Spinal cord (tissue), 10 donors: Measurements from ENCODE around the gene CLIC5. TPM values are rescaled to one million over a fixed set of nuclear protein-coding genes. Genes with fewer than 3 reads are reported as not detected.

Experiments used
- DNase-seq, 6 donors: peaks; one replicate each; pipeline versions ENCODE4 v3.0.0 to v3.0.0-alpha.2; 2013 to 2015; ENCODE audit warnings: low spot score in 6 of 6, low read depth in 4 of 6
- H3K27ac ChIP-seq: one replicate; pipeline ENCODE4 v1.5.1; 2013; ENCODE audit warnings: low read depth, low read length, control low read depth
- H3K27me3 ChIP-seq: one replicate; pipeline ENCODE4 v1.6.1; 2013; ENCODE audit warnings: low read length; ENCODE audit not compliant: control insufficient read depth, insufficient read depth
- H3K36me3 ChIP-seq: one replicate; pipeline ENCODE4 v1.6.1; 2013; ENCODE audit warnings: low read length; ENCODE audit not compliant: control insufficient read depth, insufficient read depth
- H3K4me1 ChIP-seq: one replicate; pipeline ENCODE4 v1.6.1; 2013; ENCODE audit warnings: low read length; ENCODE audit not compliant: control insufficient read depth, insufficient read depth
- H3K4me3 ChIP-seq: one replicate; pipeline ENCODE4 v1.5.1; 2013; ENCODE audit warnings: low read depth, low read length, control low read depth
- H3K9me3 ChIP-seq: one replicate; pipeline ENCODE4 v1.6.1; 2013; ENCODE audit warnings: low read length; ENCODE audit not compliant: control insufficient read depth, insufficient read depth
- WGBS: methylation state at CpG from one replicate; pipeline ENCODE4 v1.1.5; 2013; ENCODE audit warnings: missing lambda C conversion rate; ENCODE audit not compliant: insufficient coverage; 5-methylcytosine and 5-hydroxymethylcytosine counted together
- polyA plus RNA-seq, 2 donors: library from polyadenylated mRNA; unstranded; fragments of 120-200 nt; gene quantifications; one replicate each; pipeline ENCODE4 v1.2.1, GENCODE V29; 2013; ENCODE audit not compliant: insufficient read length in 2 of 2
- total RNA-seq, 2 donors: library from RNA; depleted of rRNA in 1 of 2; stranded (reverse); fragments of 120-200 nt in 1 of 2; fragments of >200 nt in 1 of 2; gene quantifications; one replicate each; pipeline versions ENCODE4 v1.2.3 to v1.2.4, GENCODE V29; 2013 to 2014
- donor health status: healthy.

CLIC5 gene
- total and polyA plus RNA-seq, 4 donors, result 2.7 to 10.1 (median 5.8) TPM

DNA sequence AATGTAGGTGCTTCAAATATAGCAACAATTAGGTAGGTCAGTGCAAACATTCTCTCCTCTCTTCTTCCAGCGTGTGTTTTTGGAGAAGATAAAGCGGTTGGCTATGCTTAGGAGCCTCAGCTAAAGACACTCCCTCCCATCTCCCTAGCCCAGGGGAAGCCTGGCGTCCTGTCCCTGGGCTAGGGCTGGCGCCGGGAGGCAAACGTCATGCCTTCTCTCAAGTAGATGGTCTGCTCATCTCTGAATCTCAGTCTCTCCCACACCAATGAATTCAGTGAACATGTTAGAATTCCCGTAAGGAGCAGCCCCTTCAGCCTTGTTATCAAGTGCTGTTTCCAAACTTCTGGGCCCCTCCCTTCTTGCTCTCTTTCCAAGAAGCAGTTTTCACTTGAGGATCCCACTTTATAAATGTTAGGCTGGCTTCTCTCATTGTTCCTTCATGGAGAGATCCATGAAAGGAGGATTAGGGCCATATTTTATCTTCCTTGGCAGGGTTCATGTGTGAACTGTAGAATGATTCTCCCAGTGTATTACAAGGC, 142.8 kb downstream of the CLIC5 start:
- no peak for DNase-seq
- WGBS, result 92% methylated on average over 7 of the region's 7 CpGs
- H3K9me3 ChIP-seq, result no peaks in the 10 kb centered on the region
- H3K36me3 ChIP-seq, result no peaks in the 10 kb centered on the region
- no peaks in the 10 kb centered on the region for H3K27me3 ChIP-seq
- no peaks in the 10 kb centered on the region for H3K4me1 ChIP-seq
- H3K4me3 ChIP-seq, result no peak overlapping the region
- H3K27ac ChIP-seq, result no peak overlapping the region

DNA sequence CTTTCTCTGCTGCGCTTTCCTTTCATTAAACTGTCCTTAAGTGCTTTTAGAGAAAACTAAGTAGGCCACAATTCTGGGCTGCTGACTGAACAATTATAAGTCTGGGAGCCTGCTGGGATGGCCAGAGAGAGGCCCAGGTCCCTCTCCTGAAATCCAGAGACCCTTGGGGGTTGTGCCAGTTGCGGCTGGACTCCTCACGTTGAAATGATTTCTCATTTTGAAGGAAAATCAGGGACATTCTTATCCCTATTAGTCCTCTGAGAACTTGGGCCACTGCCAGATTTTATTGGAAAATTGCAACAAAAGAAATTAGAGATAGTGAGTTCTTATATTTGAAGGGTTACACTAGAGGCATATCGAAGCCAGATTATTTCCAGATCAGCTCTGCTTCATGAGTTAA, 145.1 kb downstream of the CLIC5 start:
- Histone ChIP-seq H3K4me1 (no peaks in the 10 kb centered on the region), H3K36me3 (no peaks in the 10 kb centered on the region), H3K27me3 (no peaks in the 10 kb centered on the region), H3K9me3 (no peaks in the 10 kb centered on the region), H3K4me3 (no peak overlapping the region), H3K27ac (no peak overlapping the region)
- DNase-seq, result peak in 3 of 6 donors; percentile 2 to 64 (median 11)
- WGBS, result no CpG with 5 or more reads among the region's 4 CpGs

DNA sequence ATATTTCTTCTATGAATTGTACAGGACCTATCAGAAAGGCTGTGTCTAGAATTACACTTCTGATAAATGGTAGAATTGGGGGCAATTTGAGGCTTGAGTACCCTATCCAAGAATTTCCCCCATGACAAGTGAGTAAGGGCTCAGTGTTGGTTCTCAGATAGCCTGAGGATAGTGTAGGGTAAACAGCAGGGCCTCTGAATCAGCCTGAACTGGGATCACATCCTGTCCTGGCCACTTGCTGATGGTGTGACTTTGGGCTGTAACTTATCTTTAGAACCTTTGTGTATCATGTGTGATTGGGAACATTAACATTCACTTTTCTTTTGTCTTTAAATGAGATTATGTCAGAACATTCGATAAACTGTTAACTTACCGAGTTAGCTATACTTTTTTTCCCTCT, 151.0 kb downstream of the CLIC5 start:
- Histone ChIP-seq H3K4me3 (no peak overlapping the region), H3K9me3 (no peaks in the 10 kb centered on the region), H3K27me3 (no peaks in the 10 kb centered on the region), H3K4me1 (no peaks in the 10 kb centered on the region), H3K27ac (no peak overlapping the region), H3K36me3 (no peaks in the 10 kb centered on the region)
- WGBS, result no CpG with 5 or more reads among the region's 2 CpGs
- DNase-seq, result no peak

DNA sequence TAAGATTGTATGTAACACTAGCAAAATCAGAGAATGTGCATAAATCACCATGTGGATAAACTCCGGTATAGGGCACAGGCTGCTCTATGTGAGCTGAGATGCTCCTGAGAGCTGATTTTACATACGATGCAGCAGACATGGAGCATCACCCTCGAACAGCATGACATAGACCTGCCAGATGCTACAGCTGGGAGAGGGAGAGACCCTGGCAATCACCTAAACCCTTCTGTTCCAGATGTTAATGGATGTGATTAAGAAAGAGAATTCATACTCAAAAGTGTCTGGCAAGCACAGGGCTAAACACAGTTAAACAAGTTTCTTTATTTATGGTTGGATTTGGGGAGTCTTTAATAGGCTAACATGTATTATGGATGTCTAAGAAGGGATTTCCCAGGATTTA, 157.0 kb downstream of the CLIC5 start:
- Histone ChIP-seq H3K36me3 (no peaks in the 10 kb centered on the region), H3K4me1 (no peaks in the 10 kb centered on the region), H3K27ac (no peak overlapping the region), H3K27me3 (no peaks in the 10 kb centered on the region), H3K9me3 (no peaks in the 10 kb centered on the region), H3K4me3 (no peak overlapping the region)
- DNase-seq, result peak in 1 of 6 donors; percentile 45
- WGBS, result 83% methylated on average over 1 of the region's 3 CpGs

DNA sequence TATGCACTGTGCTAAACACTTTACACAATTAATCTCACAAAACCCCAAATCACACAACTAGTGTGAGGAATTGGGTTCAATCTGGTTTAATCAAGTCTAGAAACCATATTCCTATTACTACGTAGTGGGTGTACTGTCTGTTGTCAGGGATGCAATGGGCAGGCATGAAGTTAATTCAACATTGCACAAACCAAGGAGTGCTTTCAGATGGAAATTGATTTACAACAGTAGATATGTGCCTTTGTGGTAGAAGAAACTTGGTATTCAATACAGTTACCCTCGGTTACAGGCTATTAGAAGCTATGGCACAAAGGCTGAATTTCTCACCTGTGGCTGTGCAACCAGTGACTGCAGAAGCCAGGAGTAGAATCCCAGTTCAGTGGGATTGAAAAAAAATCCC, 157.8 kb downstream of the CLIC5 start:
- H3K27ac ChIP-seq, result no peak overlapping the region
- H3K4me3 ChIP-seq, result no peak overlapping the region
- H3K36me3 ChIP-seq, result no peaks in the 10 kb centered on the region
- H3K9me3 ChIP-seq, result no peaks in the 10 kb centered on the region
- WGBS, result no CpG with 5 or more reads among the region's 2 CpGs
- H3K4me1 ChIP-seq, result no peaks in the 10 kb centered on the region
- no peak for DNase-seq
- H3K27me3 ChIP-seq, result no peaks in the 10 kb centered on the region

DNA sequence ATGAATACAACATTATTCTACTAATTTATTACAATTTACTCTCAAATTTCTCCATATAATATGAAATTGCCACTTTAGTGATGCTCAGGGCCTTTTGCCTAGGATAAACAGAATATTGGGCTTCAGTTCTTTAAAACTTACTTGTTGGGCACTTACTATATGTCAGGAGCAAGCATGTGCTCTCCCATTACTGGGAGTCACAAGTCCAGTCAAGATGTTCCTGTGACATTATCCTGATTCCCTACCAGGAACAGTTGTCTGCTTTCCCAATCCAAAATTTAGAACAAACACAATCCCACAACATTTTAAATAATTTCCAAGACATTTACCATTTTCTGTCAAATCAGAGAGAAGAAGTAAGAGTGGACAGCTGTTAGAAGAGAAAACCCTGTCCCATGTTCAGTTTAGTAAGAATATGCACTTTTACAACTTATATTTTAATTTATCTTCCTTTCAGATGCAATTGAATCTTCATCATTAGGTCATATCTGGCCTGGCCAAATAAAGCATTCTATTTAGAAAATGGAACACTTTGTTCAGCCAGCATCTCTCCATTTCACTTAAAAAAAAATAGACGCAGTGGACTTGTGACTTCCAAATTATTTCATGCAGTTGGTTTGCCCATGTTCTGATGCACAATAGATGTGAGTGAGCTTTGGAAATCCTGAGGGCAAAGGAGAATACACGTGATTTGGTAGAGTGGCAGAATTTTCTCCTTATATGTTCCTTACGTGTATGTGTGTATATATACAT, 159.8 kb downstream of the CLIC5 start:
- H3K4me1 ChIP-seq, result no peaks in the 10 kb centered on the region
- no peak overlapping the region for H3K4me3 ChIP-seq
- WGBS, result no CpG with 5 or more reads among the region's 3 CpGs
- H3K36me3 ChIP-seq, result no peaks in the 10 kb centered on the region
- H3K27me3 ChIP-seq, result no peaks in the 10 kb centered on the region
- no peak for DNase-seq
- H3K27ac ChIP-seq, result no peak overlapping the region
- H3K9me3 ChIP-seq, result no peaks in the 10 kb centered on the region

DNA sequence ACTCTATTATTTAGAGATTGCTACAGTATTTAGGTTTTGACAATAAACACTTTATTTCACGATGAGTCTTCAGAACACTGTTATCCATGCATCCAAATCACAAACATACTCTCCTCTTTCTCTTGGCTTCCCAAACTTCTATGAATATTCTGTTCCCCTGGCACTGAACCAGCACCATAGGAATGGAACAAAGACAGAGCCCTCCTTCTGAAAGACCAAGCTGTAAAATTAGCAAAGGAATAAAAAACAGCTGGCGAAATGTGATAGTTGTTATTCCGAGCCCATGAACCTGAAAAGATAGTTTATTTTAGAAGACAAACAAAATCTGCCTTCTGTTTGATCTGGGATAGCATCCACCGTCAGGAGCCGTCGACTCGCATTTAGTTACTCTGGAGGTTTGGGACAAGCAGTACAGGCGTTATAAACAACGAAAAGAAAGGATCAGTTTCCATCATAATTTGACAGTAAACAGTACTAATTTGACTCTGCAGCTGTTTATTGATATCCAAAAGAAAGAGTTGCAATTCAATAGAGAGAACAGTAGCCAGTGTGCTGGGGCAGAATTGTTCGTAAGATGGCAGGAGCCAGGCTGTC, 161.4 kb downstream of the CLIC5 start:
- Histone ChIP-seq H3K27ac (no peak overlapping the region), H3K9me3 (no peaks in the 10 kb centered on the region), H3K27me3 (no peaks in the 10 kb centered on the region), H3K36me3 (no peaks in the 10 kb centered on the region), H3K4me3 (no peak overlapping the region), H3K4me1 (no peaks in the 10 kb centered on the region)
- peak in 2 of 6 donors; percentile 12 to 74 for DNase-seq
- WGBS, result 29% methylated on average over 5 of the region's 10 CpGs

DNA sequence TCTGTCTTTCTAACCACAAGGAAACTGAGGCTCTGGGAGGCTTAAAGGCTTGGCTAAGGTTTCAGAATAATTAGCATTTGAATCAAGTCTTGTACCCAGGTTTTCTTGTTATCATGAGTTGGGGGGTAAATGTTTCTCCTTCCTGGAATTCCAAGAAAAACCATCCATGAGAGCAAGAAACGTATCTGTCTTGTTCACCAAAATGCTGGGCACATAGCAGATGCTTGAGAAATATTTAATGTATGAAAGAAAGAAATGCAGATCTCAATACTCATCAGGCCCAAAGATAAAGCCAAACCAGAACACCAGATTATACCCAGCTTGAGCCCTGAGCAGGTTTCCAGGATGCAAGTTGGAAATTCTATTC, 164.6 kb downstream of the CLIC5 start:
- WGBS, result no CpG with 5 or more reads among the region's 1 CpG
- no peaks in the 10 kb centered on the region for H3K9me3 ChIP-seq
- no peak overlapping the region for H3K27ac ChIP-seq
- no peaks in the 10 kb centered on the region for H3K27me3 ChIP-seq
- no peaks in the 10 kb centered on the region for H3K36me3 ChIP-seq
- H3K4me3 ChIP-seq, result no peak overlapping the region
- DNase-seq, result no peak
- no peaks in the 10 kb centered on the region for H3K4me1 ChIP-seq

DNA sequence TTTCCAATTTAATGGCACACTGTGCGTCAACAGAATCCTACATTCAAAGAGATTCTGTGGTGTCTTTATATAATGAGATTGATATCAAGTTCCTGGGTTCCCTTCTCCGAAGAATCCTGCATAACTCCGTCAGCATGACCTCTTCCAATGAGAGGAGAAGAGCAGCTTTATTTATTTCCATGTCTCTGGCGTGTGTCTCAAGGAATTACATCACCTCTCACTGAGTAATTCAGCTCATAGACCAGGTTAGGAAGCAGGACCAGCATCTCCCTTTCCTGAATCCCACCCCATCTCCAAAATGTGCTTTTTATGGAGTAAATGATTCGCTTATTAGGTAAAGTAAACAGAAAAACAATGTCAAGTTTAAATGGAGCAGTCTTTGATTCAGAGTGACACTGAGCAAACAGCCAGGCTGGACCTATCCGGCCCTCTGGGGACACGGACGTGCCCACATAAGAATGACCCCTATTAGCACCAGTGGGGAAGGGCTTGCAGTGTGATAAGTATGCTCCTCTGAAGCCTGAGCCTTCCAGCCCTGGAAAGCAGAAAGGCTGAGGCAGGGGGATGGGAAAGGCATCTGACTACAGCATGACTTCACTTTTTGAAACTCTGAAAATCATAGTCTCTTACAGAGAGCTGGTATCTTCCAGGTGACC, 165.2 kb downstream of the CLIC5 start:
- Histone ChIP-seq H3K36me3 (no peaks in the 10 kb centered on the region), H3K9me3 (no peaks in the 10 kb centered on the region), H3K4me1 (no peaks in the 10 kb centered on the region), H3K27me3 (no peaks in the 10 kb centered on the region), H3K27ac (no peak overlapping the region), H3K4me3 (no peak overlapping the region)
- WGBS, result 56% methylated on average over 4 of the region's 8 CpGs
- no peak for DNase-seq
